COLO829 (cell line): ENCODE data around the gene PCDH17.

Experiments
- DNase-seq: peaks from one replicate; pipeline ENCODE4 v3.0.0; 2012; ENCODE audit warnings: low spot score

Gene PCDH17

DNA sequence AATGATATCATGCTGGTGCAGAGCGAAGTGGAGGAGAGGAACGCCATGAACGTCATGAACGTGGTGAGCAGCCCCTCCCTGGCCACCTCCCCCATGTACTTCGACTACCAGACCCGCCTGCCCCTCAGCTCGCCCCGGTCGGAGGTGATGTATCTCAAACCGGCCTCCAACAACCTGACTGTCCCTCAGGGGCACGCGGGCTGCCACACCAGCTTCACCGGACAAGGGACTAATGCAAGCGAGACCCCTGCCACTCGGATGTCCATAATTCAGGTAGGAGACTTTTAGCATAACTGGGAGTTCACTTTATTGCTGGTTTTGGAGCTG is 3.3 kb downstream of the PCDH17 start:
- no peak for DNase-seq

DNA sequence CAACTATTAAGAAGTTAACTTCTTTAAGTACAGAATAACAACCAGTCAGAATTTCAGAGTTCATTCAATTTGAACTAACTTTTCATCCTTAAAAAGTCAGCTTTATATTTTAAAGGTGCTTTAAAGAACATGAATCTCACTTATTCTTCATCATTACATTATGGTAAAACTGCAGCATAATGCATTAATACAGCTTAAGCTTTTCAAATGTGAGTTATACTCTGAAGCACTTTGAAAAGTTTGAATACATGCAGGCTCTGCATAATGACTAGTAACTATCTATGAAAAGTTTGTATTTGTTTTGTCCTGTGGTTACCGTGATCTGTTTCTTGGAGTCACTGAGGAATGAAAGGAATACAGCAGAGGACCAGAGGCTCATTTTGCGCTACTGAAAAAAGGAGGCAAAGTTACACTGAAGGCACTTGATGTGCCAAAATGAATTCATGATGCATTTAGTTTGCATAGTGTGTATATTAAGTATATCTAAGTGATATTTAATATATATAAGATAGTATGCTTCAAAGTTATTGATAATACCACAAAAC is 4.1 kb downstream of the PCDH17 start:
- no peak for DNase-seq

DNA sequence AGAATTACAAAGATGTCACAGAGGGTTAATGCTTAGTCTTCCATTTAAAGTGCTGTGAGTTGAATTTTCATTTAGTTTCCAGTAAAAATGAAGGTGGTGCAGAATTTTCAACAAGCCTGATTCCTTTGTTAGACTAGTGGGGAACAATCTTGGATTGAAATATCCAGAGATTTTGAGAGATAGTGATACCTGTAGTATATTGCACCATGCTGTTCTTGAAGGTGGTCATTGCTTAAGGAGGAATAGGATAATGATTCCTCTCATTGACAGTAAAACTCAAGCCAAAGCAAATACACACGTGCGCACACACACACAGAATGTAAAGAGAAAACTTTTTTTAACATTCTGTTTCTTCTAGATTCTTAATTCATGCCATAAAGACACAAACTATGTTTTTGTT is 5.3 kb downstream of the PCDH17 start:
- DNase-seq = no peak

DNA sequence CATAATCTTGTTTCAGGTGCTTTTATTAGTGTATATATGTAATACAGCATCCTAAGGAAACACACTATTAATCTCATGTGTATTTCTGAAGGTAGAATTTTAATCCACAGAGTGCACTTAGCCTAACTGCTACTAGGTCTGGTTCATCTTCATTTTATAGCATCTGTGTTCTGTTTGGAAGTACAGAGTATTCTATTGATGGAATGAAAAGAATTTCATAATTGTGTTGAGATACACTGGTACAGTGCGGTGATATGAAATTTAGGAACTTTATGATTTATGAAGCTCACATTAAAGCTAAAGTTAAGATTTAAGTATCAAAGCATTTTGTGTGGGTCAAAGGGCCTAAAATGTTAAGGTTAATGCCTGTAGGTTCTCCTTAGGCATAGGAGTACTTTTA is 6.0 kb downstream of the PCDH17 start:
- no peak for DNase-seq

DNA sequence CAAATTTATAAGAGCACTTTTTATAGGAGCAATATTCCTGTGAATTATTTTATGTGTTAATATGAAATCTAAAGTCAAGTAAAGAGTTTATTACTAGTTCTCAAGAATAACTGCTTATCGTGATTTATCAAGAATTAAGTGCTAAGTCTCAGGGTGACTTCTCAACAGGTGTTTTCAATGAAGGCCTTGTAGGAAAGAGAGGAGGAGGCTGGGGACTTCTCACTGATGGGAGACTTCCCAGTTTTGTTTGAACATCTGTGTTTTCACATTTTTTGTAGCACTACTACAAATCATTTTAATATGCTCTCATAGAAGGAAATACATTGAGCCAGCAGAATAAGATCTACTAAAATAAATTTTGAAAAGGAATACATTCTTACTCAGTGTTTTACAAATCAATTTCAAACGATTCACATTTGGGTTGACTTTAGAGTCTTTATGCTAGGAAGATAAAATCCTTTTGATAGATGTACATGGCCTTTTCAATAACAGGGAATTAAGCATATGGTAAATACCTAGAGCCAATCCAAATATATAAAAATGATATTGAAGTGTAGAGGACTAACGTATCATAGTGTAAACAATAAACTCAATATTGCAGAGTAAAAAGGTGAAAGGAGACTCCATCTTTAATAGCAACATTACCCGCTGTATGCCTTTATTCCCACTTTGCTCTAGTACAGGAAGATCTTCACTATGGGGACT is 6.8 kb downstream of the PCDH17 start:
- DNase-seq = no peak

DNA sequence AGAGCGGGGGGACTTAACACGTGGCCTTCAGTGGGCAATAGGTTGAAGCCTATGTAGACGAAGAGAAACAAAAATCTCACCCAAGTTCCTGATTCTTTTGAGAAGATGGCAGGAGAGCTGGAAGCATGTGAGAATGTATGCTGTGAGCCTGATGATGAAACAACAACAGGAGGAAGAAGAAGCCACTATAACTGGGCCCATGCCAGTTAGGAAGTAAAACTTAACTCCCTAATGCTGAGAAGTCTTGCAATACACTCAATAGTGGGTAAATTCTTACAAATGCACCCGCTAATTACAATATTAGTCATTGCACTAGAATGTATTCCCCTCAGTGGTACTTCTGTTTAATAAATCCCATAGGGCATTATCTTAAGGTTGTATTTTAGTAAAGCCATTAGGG is 9.1 kb downstream of the PCDH17 start:
- DNase-seq = no peak

DNA sequence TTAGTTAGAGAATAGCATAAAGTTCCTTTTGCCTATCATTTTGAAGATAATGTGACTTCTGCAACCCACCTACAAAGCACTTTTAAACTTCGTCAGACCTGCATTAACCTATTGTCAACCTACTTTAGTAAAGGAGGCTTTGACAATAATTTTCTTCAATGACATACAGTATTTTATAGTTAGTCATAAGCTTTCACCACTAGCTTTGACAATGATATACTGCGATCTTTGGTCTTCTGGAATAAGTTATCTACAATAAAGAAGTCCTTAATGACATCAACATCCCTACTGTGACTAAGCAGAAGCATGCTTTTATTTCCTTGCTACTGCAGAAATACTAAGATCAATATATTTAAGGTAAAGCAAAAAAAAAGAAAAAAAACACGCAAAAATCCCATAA is 9.5 kb downstream of the PCDH17 start:
- no peak for DNase-seq

DNA sequence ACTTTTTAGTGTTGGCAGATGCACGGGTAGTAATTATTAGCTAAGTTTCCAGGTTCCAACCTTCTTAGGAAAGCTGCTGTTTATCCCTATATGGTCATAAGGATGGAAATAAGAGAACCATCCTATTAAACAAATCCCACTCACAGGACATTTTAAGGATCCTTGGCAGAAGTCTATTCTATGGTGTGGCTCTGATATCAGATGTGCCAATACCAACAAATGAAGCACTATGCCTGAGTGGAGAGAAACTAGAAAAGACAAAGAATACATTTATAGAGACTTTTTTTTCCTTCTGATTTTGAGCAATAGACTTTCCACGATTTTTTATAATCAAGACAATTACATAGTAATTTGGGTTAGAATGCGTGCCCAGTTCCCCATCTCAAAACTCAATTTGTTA is 12.6 kb downstream of the PCDH17 start:
- no peak for DNase-seq

DNA sequence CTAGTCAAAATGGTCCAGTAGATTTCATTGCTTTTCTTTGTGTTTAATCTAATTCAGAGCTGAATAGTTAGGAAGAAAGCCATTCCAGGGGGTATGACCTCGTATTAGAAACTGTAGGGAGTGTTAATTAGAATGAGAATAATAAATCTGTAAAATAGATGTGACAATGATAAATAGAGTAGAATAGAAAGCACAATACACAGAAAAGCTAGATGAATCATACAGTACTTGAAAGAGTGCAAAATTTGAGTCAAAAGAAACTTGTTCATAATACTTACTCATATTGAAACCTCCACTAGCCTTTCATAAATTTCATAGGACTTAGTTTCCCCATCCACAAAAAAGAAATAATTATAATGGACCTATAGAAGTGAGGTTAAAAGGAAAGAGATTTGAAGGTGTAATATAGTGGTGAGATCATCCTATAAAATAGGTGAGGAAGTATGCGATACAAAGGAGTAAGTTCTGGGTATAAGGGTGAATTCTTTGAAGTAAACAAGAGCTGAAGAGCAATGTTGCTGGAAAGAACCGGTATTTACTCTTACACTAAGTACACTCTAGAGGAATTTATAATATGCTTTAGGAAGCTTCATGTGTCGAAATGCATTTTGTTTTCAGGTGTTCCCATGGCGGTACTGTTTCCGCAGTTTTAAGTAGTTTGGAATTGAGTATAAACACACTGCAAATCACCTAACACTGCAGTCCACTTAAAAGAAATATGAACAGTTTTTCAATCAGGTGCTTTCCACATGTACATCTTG is 21.9 kb downstream of the PCDH17 start:
- DNase-seq = no peak

DNA sequence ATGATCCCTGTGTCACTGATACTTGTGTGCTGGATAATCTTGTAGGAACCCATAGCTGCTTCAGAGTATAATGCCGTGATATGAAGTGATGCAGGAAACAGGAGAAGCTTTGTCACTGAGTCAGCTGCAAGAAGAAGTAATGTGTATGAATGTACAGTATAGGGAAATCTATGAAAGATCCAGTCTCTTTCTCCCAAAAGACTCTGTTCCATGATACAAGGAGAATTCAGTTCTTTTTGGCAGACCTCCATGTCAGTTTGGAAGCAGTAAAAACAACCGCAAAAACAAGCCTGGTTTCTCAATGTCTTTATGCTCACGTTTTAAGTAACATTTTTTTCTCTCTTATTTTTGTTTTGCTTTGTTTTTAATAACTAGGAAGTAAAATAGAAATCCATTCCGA is 33.9 kb downstream of the PCDH17 start:
- peak; percentile 43 for DNase-seq

DNA sequence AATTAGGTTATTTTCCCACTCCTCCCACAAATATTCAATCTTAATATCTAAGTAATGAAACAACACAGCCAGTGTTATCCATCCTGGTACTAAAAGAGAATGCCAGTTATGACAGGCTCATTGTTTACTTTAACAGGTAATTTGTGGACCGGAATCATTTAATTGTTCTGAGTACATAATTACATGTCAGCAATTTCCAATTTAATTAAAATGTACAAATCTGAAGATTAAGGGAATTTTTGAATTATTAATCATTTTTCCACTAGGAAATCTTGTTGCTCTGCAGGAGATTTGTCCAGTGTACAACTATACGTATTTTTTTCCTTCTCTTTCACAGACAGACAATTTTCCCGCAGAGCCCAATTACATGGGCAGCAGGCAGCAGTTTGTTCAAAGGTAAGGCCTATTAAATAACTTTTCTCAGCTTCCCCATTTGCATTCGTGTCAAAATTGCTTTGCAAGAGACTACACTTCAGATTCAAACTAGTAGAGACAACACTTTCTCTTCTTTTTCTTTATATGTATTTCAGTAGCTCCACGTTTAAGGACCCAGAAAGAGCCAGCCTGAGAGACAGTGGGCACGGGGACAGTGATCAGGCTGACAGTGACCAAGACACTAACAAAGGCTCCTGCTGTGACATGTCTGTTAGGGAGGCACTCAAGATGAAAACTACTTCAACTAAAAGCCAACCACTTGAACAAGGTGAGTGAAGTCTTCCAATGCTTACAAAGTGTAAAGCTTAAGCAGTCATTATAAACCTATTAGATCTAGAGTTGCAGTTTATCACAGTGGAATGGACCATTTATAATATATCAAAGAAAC is 34.8 kb downstream of the PCDH17 start:
- DNase-seq = no peak

DNA sequence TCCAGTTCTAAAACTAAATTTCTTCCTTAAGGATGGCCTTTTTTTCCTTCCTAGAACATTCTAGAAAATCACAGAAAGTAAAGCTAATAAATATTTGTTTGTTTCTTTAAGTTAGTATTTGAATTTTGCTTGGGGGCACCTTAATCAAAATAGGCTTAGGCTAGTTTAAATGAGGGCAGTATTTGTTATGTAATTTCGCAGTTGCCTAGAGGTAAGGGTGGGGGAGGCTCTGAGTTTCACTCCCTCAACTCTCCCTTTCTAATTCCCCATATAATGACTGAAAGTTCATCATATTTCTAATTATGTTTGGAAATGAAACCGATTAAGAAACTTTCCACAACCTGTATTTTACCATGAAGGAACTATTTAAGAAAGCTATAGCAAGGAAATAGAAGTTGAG is 40.6 kb downstream of the PCDH17 start:
- no peak for DNase-seq

DNA sequence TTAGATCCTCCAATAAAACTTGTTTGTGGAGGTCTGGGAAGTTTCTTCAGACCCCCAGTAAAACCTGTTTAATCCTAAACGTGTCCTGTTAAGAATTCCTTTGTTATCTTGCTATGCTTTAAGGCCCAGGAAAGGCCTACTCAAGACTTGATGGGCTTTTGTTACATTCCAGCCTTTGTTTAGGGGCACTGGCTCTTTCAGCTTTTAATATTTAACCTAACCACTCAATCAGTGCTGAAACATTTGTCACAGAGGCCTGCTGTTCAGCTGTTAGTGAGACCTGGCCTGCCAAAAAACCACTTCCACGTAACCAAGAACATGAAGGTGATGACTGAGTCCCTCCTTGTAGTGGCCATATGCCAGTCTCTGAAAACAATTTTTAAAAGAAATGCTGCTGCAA is 41.7 kb downstream of the PCDH17 start:
- DNase-seq = no peak

DNA sequence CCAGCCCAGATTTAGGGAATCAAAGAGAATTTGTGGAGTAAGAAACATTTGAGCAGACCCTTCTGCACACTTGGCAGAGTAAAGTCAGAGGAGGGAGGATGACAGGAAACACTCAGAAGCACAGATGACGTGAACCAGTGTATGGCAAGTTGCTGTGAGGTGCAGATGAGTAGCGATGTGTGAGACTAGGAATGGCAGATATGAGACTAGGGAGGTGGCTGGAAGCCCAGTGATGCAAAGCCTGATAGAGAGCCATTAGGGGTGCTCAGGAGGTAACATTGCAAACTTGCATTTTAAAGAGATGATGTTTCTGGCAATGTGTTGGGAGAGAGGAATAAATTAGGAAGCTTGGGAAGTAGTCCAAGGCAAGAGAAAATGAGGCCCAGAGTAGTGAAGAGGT is 44.0 kb downstream of the PCDH17 start:
- DNase-seq = no peak

DNA sequence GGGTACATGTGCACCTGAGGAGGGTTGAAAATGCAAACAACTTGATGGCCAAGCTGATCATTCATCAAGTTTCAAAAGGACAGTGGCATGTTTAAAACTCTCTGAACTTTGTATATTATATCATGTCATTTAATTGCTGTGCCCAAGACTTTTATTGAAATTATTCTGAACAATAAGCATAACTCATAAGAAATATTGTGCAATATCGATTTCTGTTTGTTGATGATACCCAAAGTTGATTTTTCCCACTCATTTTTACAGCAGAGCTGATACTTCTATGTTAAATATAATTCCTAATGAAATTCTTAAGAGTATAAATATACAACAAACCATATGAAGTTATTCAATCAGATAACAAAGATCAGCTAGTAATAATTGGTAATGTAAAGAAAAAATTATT is 49.1 kb downstream of the PCDH17 start:
- DNase-seq = no peak

DNA sequence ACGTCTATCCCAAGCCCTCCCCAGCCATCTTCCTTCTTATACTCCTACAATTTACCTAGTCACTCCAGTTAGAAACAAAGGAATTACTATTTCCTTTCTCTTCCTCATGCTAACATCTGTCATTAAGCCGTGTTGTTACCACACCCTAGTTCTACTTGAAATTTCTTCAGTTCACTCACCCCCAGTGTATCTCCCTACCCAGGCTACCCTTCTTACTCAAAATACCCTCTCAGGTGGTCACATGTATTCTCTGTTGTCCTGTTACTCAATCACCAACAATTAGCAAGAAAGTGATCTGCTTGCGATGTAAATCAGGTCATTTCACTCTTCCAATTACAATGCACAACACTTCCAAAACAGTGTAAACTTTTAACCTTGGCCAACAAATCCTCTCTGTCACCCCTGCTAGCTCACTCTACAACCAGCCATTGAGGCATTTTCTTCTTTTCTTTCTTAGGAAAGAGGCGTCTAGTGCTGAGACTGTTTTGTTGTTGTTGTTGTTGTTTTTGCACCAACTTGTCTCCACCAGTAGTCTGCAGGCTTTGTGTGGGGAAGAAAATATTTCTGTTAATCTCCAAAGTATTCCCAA is 50.7 kb downstream of the PCDH17 start:
- DNase-seq = no peak

DNA sequence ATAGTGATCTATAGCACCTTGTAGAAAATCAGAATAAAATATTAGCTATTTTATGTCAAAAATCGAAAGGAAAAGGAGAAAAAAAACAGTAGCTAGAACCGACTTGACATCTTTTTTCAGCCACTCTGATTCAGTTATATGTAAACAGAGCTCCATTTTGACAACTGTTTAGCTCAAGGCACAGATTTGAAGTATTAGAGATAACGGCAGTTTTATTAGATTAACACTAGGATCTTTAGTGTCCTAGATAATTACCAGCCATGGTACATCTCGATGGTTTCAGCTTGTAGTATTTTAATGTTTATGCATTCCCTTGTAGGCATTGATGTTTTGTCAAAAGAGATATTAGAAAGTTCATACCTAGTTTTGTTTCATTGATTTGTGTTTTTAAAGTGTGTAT is 67.3 kb downstream of the PCDH17 start:
- no peak for DNase-seq

DNA sequence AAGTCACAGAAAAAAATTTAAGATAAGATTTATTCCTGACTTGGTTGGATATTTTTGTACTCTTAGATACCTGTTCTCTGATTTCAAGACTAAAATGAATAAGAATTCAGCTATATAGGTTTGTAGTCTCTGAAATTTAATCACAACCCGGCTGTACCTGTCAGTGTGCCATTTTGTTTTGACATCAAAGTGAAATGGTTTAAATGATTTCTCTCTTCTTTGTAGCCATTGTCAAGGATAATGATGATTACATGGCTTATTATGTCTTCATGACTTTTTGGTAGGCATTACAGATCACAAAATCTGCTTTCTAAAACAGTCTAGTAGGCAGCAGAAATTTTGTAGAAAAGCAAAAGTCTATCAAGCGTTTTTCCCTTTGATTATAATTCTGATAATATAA is 72.5 kb downstream of the PCDH17 start:
- DNase-seq = no peak

DNA sequence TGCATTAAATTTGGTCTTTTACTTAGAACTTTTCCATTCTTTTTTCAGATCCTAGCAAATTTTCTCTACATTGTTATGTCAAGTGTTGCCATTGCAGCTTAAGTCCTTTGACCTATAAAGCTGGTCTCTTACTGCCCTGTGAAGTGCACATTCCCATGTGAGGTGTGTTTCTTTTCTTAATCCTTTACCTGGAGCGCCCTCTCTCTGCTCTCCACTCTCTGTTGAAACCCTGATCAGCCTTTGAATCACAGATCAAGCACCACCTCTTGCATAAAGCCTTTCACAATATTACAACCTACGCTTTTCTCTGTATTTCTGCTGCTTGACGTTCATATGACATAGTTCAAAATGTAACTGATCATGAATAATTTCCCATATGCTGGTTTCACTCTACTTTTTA is 84.8 kb downstream of the PCDH17 start:
- no peak for DNase-seq

DNA sequence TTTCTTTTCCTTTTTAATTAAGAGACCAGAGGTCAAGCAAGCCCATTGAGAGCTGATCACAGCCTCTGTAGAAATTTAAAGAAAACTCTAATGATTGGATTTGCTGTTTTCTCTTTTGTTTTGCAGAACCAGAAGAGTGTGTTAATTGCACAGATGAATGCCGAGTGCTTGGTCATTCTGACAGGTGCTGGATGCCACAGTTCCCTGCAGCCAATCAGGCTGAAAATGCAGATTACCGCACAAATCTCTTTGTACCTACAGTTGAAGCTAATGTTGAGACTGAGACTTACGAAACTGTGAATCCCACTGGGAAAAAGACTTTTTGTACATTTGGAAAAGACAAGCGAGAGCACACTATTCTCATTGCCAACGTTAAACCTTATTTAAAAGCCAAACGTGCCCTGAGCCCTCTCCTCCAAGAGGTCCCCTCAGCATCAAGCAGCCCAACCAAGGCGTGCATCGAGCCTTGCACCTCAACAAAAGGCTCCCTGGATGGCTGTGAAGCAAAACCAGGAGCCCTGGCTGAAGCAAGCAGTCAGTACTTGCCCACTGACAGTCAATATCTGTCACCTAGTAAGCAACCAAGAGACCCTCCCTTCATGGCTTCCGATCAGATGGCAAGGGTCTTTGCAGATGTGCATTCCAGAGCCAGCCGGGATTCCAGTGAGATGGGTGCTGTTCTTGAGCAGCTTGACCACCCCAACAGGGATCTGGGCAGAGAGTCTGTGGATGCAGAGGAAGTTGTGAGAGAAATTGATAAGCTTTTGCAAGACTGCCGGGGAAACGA is 93.1 kb downstream of the PCDH17 start:
- DNase-seq = no peak

DNA sequence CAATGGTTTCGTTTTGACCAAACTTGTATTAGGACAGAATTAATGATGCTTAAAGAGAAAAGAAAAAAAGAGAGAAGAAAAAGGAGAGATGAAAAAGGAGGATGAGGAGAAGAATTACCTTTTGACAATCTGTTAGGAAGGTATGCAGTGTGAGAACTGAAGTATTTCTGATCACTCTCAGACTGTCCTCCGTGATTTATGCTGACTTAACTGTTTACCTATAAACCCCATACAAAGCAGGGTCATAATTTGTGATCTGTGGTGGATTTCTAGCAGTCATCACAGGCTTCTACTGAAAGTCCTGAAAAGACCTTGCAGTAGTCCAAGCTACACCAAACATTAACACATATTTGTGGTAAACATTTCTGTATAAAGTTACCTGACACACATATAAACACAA is 93.9 kb downstream of the PCDH17 start:
- DNase-seq = no peak

DNA sequence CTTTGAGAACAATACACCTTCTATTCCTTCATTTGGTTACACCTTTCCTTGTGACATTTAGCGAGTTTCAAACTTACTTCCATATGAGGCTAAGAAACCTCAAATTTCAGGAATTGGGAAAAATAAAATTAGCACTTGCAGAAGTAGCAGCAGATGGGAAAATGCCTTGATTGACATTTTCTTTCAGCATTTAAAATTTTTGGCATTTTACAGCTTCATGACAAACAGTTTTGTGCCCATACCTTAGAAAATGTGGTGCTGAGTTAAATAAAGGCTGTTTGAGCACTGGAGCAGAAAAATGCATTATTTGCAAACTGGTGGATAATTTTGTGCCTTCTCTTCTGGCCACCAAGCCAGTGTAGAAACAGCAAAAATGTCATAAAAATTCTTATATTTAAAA is 95.4 kb downstream of the PCDH17 start:
- DNase-seq = no peak
